DLD1 (cell line): ENCODE results near the gene DBF4.
"Not testable (repeated sequence)": the region's sequence is repeated elsewhere in the genome, so short reads cannot be mapped to it uniquely, and the experiment has no call there.

ENCODE experiments used
- in situ Hi-C: cut with HindIII; loops from 2 replicates; pipeline ENCODE4 v1.10.0; 2017; ENCODE audit warnings: low sequenced_read_pairs

DBF4 gene

GRCh38 chr7:87882151-87882937 is 6.1 kb downstream of the DBF4 start:
- in situ Hi-C loops = no loop called here

GRCh38 chr7:87885018-87885417 is 8.7 kb downstream of the DBF4 start:
- in situ Hi-C loops = no loop called here

- in situ Hi-C loops = no loop called here
Observed at GRCh38 chr7:87886875-87887274, 10.6 kb downstream of the DBF4 start.

- in situ Hi-C loops = no loop called here
Observed at GRCh38 chr7:87895363-87895762, 19.1 kb downstream of the DBF4 start.

- in situ Hi-C loops = no loop called here
Observed at GRCh38 chr7:87899255-87899654, 23.0 kb downstream of the DBF4 start.

GRCh38 chr7:87907136-87907906 is 31.0 kb downstream of the DBF4 start:
- in situ Hi-C loops = not testable (repeated sequence)

- in situ Hi-C loops = not testable (repeated sequence)
Observed at GRCh38 chr7:87908814-87909213, 32.5 kb downstream of the DBF4 start.

- in situ Hi-C loops = no loop called here
Observed at GRCh38 chr7:87912121-87912520, 35.8 kb downstream of the DBF4 start.

- in situ Hi-C loops = no loop called here
Observed at GRCh38 chr7:87918740-87919139, 42.4 kb downstream of the DBF4 start.

GRCh38 chr7:87919875-87920274 is 43.6 kb downstream of the DBF4 start:
- in situ Hi-C loops = no loop called here

GRCh38 chr7:87920578-87920977 is 44.3 kb downstream of the DBF4 start:
- in situ Hi-C loops = no loop called here

- in situ Hi-C loops = not testable (repeated sequence)
Observed at GRCh38 chr7:87922759-87923395, 46.6 kb downstream of the DBF4 start.

- in situ Hi-C loops = no loop called here
Observed at GRCh38 chr7:87926581-87927461, 50.5 kb downstream of the DBF4 start.

GRCh38 chr7:87933605-87933952 is 57.3 kb downstream of the DBF4 start:
- in situ Hi-C loops = no loop called here

- in situ Hi-C loops = no loop called here
Observed at GRCh38 chr7:87933953-87934698, 57.8 kb downstream of the DBF4 start, which contains the start of gene ADAM22. Gene ADAM22, plus strand, starts transcription at chr7:87934251. Its CDS starts 215 bp downstream, at chr7:87934466.

GRCh38 chr7:87934699-87935383 is 58.5 kb downstream of the DBF4 start:
- in situ Hi-C loops = no loop called here

GRCh38 chr7:87935384-87935706 is 59.1 kb downstream of the DBF4 start:
- in situ Hi-C loops = no loop called here

- in situ Hi-C loops = no loop called here
Observed at GRCh38 chr7:87941138-87941537, 64.8 kb downstream of the DBF4 start.

GRCh38 chr7:87944547-87944946 is 68.3 kb downstream of the DBF4 start:
- in situ Hi-C loops = no loop called here

GRCh38 chr7:87945926-87946325 is 69.6 kb downstream of the DBF4 start:
- in situ Hi-C loops = not testable (repeated sequence)
